Naive thymus-derived CD4-positive, alpha-beta T cell (primary cell): ENCODE results near the gene KRTAP29-1. TPM values are rescaled to one million over a fixed set of nuclear protein-coding genes. Genes with fewer than 3 reads are reported as not detected.

Experiments used
- ATAC-seq: fragments of 150-1000 bp; cut with Tn5 transposase; 2 replicates; pipeline ENCODE4 v1.10.0; 2021; ENCODE audit warnings: mild to moderate bottlenecking, moderate library complexity
- CTCF ChIA-PET: fragments of 350-600 bp; sonication (Branson Sonifier 250); formaldehyde crosslinking; loops from one replicate; lab custom pipeline; 2021; ENCODE audit warnings: antibody characterized with exemption; lab: Charles Lee
- POLR2A ChIA-PET: fragments of 350-600 bp; sonication (Branson Sonifier 250); formaldehyde crosslinking; loops from one replicate; lab custom pipeline; 2021; ENCODE audit warnings: antibody characterized with exemption, inconsistent platforms; lab: Charles Lee
- DNase-seq, 9 donors: peaks; one replicate each; pipeline versions ENCODE4 v3.0.0 to v3.0.0-alpha.2; 2020 to 2022; ENCODE audit warnings: mixed read lengths in 1 of 9
- H3K27ac ChIP-seq: one replicate; pipeline ENCODE4 v1.7.0; 2013; ENCODE audit warnings: mild to moderate bottlenecking, low read depth, low read length, moderate library complexity
- H3K27me3 ChIP-seq, 2 donors: one replicate each; pipeline ENCODE4 v1.7.0; 2013; ENCODE audit warnings: low read length in 2 of 2, mild to moderate bottlenecking in 2 of 2, moderate library complexity in 2 of 2; ENCODE audit not compliant: control insufficient read depth in 2 of 2, insufficient read depth in 2 of 2
- H3K36me3 ChIP-seq, 3 experiments: 1 replicate in 2 of 3; 2 replicates in 1 of 3; pipeline ENCODE4 v1.7.0; 2013; ENCODE audit warnings: low read length in 3 of 3, mild to moderate bottlenecking in 3 of 3, moderate library complexity in 1 of 3; ENCODE audit not compliant: insufficient read depth in 3 of 3, control insufficient read depth in 2 of 3
- H3K4me1 ChIP-seq, 2 donors: one replicate each; pipeline ENCODE4 v1.7.0; 2013; ENCODE audit warnings: low read length in 2 of 2, mild to moderate bottlenecking in 2 of 2, moderate library complexity in 1 of 2; ENCODE audit not compliant: control insufficient read depth in 2 of 2, insufficient read depth in 2 of 2
- H3K4me3 ChIP-seq: 2 replicates; pipeline ENCODE4 v1.7.0; 2013; ENCODE audit warnings: mild to moderate bottlenecking, low read length
- H3K9me3 ChIP-seq, 3 experiments: 1 replicate in 2 of 3; 2 replicates in 1 of 3; pipeline ENCODE4 v1.7.0; 2013; ENCODE audit warnings: low read length in 3 of 3; ENCODE audit not compliant: control insufficient read depth in 2 of 3
- H3K27ac Mint-ChIP-seq, 9 donors: one replicate each; pipeline ENCODE4 v1.8.0; 2020 to 2022; ENCODE audit warnings: mixed read lengths in 9 of 9, mild to moderate bottlenecking in 8 of 9, moderate library complexity in 5 of 9, inconsistent platforms in 2 of 9
- H3K27me3 Mint-ChIP-seq, 5 donors: one replicate each; pipeline ENCODE4 v1.8.0; 2021 to 2022; ENCODE audit warnings: mixed read lengths in 5 of 5, mild to moderate bottlenecking in 1 of 5
- H3K36me3 Mint-ChIP-seq, 5 donors: one replicate each; pipeline ENCODE4 v1.8.0; 2020 to 2022; ENCODE audit warnings: mixed read lengths in 5 of 5, mild to moderate bottlenecking in 3 of 5, inconsistent platforms in 1 of 5
- H3K4me1 Mint-ChIP-seq, 7 donors: one replicate each; pipeline ENCODE4 v1.8.0; 2020 to 2022; ENCODE audit warnings: mixed read lengths in 7 of 7, mild to moderate bottlenecking in 3 of 7, inconsistent platforms in 1 of 7
- H3K4me3 Mint-ChIP-seq, 10 donors: one replicate each; pipeline ENCODE4 v1.8.0; 2020 to 2022; ENCODE audit warnings: mild to moderate bottlenecking in 10 of 10, mixed read lengths in 10 of 10, moderate library complexity in 6 of 10, inconsistent platforms in 2 of 10
- H3K9me3 Mint-ChIP-seq, 11 donors: one replicate each; pipeline ENCODE4 v1.8.0; 2020 to 2022; ENCODE audit warnings: mixed read lengths in 11 of 11, mild to moderate bottlenecking in 4 of 11, inconsistent platforms in 1 of 11, moderate library complexity in 1 of 11
- intact Hi-C, 2 donors: fragments of 100-400 bp; cut with micrococcal nuclease; formaldehyde crosslinking; loops; one replicate each; pipeline ENCODE4 v1.15.1; 2023
- polyA plus RNA-seq, 2 donors: library from polyadenylated mRNA; unstranded; fragments of 300-500 nt; fragmentation: Illumina TruSeq; gene quantifications; one replicate each; pipeline ENCODE4 v1.2.3, GENCODE V29; 2021
- total RNA-seq, 6 experiments: library from RNA in 5 of 6; stranded (reverse) in 5 of 6; gene quantifications; 1 replicate in 5 of 6; 2 replicates in 1 of 6; pipeline ENCODE4 v1.2.3 and lab custom pipeline; 2021 to 2026

The KRTAP29-1 gene
- total and polyA plus RNA-seq, 7 experiments from 2014 or later: 0.30 TPM; not detected in 6

GRCh38 chr17:41345992-41346391 is 43.3 kb upstream of the KRTAP29-1 start:
- Histone ChIP-seq H3K27ac (no peak overlapping the region), H3K9me3 (peaks cover 0 to 13% (median 5%) of the 10 kb centered on the region in 3 experiments), H3K4me3 (no peak overlapping the region), H3K4me1 (peaks cover 20 to 24% of the 10 kb centered on the region in 2 donors), H3K36me3 (no peaks in the 10 kb centered on the region), H3K27me3 (no peaks in the 10 kb centered on the region)
- intact Hi-C loops: no loop called here
- Mint-ChIP-seq H3K27me3 (peaks cover 0 to 20% (median 0%) of the 10 kb centered on the region in 5 donors), H3K36me3 (peaks cover 4 to 20% (median 11%) of the 10 kb centered on the region in 5 donors), H3K4me3 (no peak overlapping the region), H3K27ac (peak overlapping the region in 1 of 9 donors; percentile 23), H3K4me1 (peaks cover 11 to 52% (median 34%) of the 10 kb centered on the region in 7 donors), H3K9me3 (peaks cover 0 to 29% (median 10%) of the 10 kb centered on the region in 11 donors)
- ATAC-seq (no peak), DNase-seq (no peak)
- ChIA-PET CTCF (no interaction called here), POLR2A (interaction anchor here (0.6 to 0.7 kb wide), 2 partner anchors 17 to 203 kb away, joined by 3 read pairs; no protein-coding TSS in a partner anchor)

GRCh38 chr17:41343029-41343428 is 40.4 kb upstream of the KRTAP29-1 start:
- intact Hi-C loops: loop anchor here in 1 of 2 donors (5.0 kb wide), 1 partner anchor 59 kb away; no protein-coding TSS in a partner anchor
- Histone ChIP-seq H3K36me3 (no peaks in the 10 kb centered on the region), H3K4me1 (peaks cover 48 to 51% of the 10 kb centered on the region in 2 donors), H3K27me3 (no peaks in the 10 kb centered on the region), H3K9me3 (peaks cover 0 to 13% (median 5%) of the 10 kb centered on the region in 3 experiments), H3K27ac (no peak overlapping the region), H3K4me3 (no peak overlapping the region)
- POLR2A ChIA-PET: interaction anchor here (0.6 to 3.0 kb wide), 3 partner anchors 12 to 34 kb away, joined by 3 to 18 read pairs (median 5); partner anchors contain the start of gene KRTAP16-1
- CTCF ChIA-PET: interaction anchor here (0.6 kb wide), 1 partner anchor 434 kb away, joined by 3 read pairs; no protein-coding TSS in a partner anchor
- H3K36me3 Mint-ChIP-seq: peaks cover 4 to 21% (median 11%) of the 10 kb centered on the region in 5 donors
- ATAC-seq (no peak), DNase-seq (no peak)
- H3K27ac Mint-ChIP-seq: peak overlapping the region; percentile 34 to 99 (median 94)
- H3K9me3 Mint-ChIP-seq: peaks cover 0 to 29% (median 10%) of the 10 kb centered on the region in 11 donors
- peaks cover 0 to 19% (median 0%) of the 10 kb centered on the region in 5 donors for H3K27me3 Mint-ChIP-seq
- H3K4me3 Mint-ChIP-seq: peak overlapping the region in 7 of 10 donors; percentile 1 to 72 (median 38)
- peaks cover 33 to 81% (median 56%) of the 10 kb centered on the region in 7 donors for H3K4me1 Mint-ChIP-seq

- peaks cover 60 to 63% of the 10 kb centered on the region in 2 donors for H3K4me1 ChIP-seq
- Mint-ChIP-seq H3K27ac (peak overlapping the region; percentile 89 to 99 (median 96)), H3K9me3 (peaks cover 0 to 29% (median 10%) of the 10 kb centered on the region in 11 donors), H3K27me3 (peaks cover 0 to 20% (median 0%) of the 10 kb centered on the region in 5 donors), H3K4me1 (peaks cover 33 to 87% (median 63%) of the 10 kb centered on the region in 7 donors), H3K4me3 (peak overlapping the region; percentile 7 to 84 (median 72)), H3K36me3 (peaks cover 4 to 21% (median 11%) of the 10 kb centered on the region in 5 donors)
- peaks cover 0 to 13% (median 5%) of the 10 kb centered on the region in 3 experiments for H3K9me3 ChIP-seq
- peak in 7 of 9 donors; percentile 63 to 91 (median 82) for DNase-seq
- intact Hi-C loops: loop anchor here (1.0 to 5.0 kb wide), 3 partner anchors 19 to 61 kb away; no protein-coding TSS in a partner anchor
- peak; percentile 75 for ATAC-seq
- ChIA-PET POLR2A (interaction anchor here (0.7 to 3.0 kb wide), 10 partner anchors 9 to 739 kb away, joined by 3 to 18 read pairs (median 4); partner anchors contain the start of genes EIF1, KRT33A and KRTAP16-1), CTCF (interaction anchor here (0.6 to 3.1 kb wide), 7 partner anchors 12 to 1484 kb away, joined by 3 to 22 read pairs (median 5); no protein-coding TSS in a partner anchor)
- H3K27me3 ChIP-seq: no peaks in the 10 kb centered on the region
- H3K4me3 ChIP-seq: peak overlapping the region; percentile 1
- peak overlapping the region; percentile 87 for H3K27ac ChIP-seq
- H3K36me3 ChIP-seq: no peaks in the 10 kb centered on the region
These were observed 38.5 kb upstream of the KRTAP29-1 start for GRCh38 chr17:41340934-41341861.

- Histone ChIP-seq H3K4me3 (peak overlapping the region; percentile 1), H3K36me3 (no peaks in the 10 kb centered on the region), H3K9me3 (peaks cover 0 to 13% (median 5%) of the 10 kb centered on the region in 3 experiments), H3K27me3 (no peaks in the 10 kb centered on the region), H3K4me1 (peaks cover 64 to 71% of the 10 kb centered on the region in 2 donors), H3K27ac (peak overlapping the region; percentile 87)
- intact Hi-C loops: loop anchor here in 1 of 2 donors (5.0 kb wide), 1 partner anchor 62 kb away; no protein-coding TSS in a partner anchor
- Mint-ChIP-seq H3K36me3 (peaks cover 4 to 21% (median 11%) of the 10 kb centered on the region in 5 donors), H3K4me1 (peaks cover 38 to 90% (median 70%) of the 10 kb centered on the region in 7 donors), H3K27ac (peak overlapping the region; percentile 89 to 99 (median 96)), H3K27me3 (peaks cover 0 to 18% (median 0%) of the 10 kb centered on the region in 5 donors), H3K4me3 (peak overlapping the region; percentile 7 to 81 (median 72)), H3K9me3 (peaks cover 0 to 29% (median 10%) of the 10 kb centered on the region in 11 donors)
- DNase-seq (no peak), ATAC-seq (no peak)
- ChIA-PET POLR2A (interaction anchor here (0.9 to 3.0 kb wide), 5 partner anchors 10 to 209 kb away, joined by 3 to 18 read pairs (median 6); partner anchors contain the start of genes KRT33A and KRTAP16-1), CTCF (interaction anchor here (1.4 to 3.1 kb wide), 3 partner anchors 12 to 209 kb away, joined by 3 to 22 read pairs (median 5); no protein-coding TSS in a partner anchor)
These were observed 37.8 kb upstream of the KRTAP29-1 start for GRCh38 chr17:41340494-41340893.

- peaks cover 0 to 13% (median 5%) of the 10 kb centered on the region in 3 experiments for H3K9me3 ChIP-seq
- ChIA-PET CTCF (interaction anchor here (0.6 to 3.1 kb wide), 3 partner anchors 17 to 53 kb away, joined by 3 to 22 read pairs (median 4); partner anchors contain the start of gene KRTAP16-1), POLR2A (interaction anchor here (1.1 to 1.6 kb wide), 4 partner anchors 8 to 210 kb away, joined by 3 to 6 read pairs (median 4); no protein-coding TSS in a partner anchor)
- Mint-ChIP-seq H3K27ac (peak overlapping the region; percentile 92 to 99 (median 96)), H3K36me3 (peaks cover 4 to 21% (median 6%) of the 10 kb centered on the region in 5 donors), H3K27me3 (peaks cover 0 to 14% (median 0%) of the 10 kb centered on the region in 5 donors), H3K4me3 (peak overlapping the region; percentile 28 to 81 (median 74)), H3K9me3 (peaks cover 0 to 29% (median 10%) of the 10 kb centered on the region in 11 donors), H3K4me1 (peaks cover 45 to 95% (median 79%) of the 10 kb centered on the region in 7 donors)
- DNase-seq: no peak
- H3K27me3 ChIP-seq: no peaks in the 10 kb centered on the region
- no peak for ATAC-seq
- H3K36me3 ChIP-seq: no peaks in the 10 kb centered on the region
- intact Hi-C loops: loop anchor here (1.0 to 5.0 kb wide), 4 partner anchors 17 to 327 kb away; no protein-coding TSS in a partner anchor
- H3K4me3 ChIP-seq: peak overlapping the region; percentile 31
- peaks cover 72 to 79% of the 10 kb centered on the region in 2 donors for H3K4me1 ChIP-seq
- H3K27ac ChIP-seq: peak overlapping the region; percentile 87
These were observed 37.0 kb upstream of the KRTAP29-1 start for GRCh38 chr17:41339571-41340172.
